ENCODE results near the gene TRABD2B.

Gene TRABD2B

GRCh38 chr1:47992720-47993415, 4.3 kb downstream of the TRABD2B start (continued):
- TF ChIP-seq, protein P1, sequence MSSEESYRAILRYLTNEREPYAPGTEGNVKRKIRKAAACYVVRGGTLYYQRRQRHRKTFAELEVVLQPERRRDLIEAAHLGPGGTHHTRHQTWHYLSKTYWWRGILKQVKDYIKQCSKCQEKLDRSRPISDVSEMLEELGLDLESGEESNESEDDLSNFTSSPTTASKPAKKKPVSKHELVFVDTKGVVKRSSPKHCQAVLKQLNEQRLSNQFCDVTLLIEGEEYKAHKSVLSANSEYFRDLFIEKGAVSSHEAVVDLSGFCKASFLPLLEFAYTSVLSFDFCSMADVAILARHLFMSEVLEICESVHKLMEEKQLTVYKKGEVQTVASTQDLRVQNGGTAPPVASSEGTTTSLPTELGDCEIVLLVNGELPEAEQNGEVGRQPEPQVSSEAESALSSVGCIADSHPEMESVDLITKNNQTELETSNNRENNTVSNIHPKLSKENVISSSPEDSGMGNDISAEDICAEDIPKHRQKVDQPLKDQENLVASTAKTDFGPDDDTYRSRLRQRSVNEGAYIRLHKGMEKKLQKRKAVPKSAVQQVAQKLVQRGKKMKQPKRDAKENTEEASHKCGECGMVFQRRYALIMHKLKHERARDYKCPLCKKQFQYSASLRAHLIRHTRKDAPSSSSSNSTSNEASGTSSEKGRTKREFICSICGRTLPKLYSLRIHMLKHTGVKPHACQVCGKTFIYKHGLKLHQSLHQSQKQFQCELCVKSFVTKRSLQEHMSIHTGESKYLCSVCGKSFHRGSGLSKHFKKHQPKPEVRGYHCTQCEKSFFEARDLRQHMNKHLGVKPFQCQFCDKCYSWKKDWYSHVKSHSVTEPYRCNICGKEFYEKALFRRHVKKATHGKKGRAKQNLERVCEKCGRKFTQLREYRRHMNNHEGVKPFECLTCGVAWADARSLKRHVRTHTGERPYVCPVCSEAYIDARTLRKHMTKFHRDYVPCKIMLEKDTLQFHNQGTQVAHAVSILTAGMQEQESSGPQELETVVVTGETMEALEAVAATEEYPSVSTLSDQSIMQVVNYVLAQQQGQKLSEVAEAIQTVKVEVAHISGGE (tag by site-specific recombination; conservative IDR thresholded peaks at IDR 0.05; ENCODE audit: low read depth): no peak
- TF ChIP-seq ZFP37 (tag by site-specific recombination; IDR thresholded peaks at IDR 0.05): no peak
- TF ChIP-seq BCL11A (tag by site-specific recombination; IDR thresholded peaks at IDR 0.05; ENCODE audit: low read depth): no peak
- TF ChIP-seq ZBTB7A (tag by site-specific recombination; IDR thresholded peaks at IDR 0.05; ENCODE audit: low read depth): no peak
- no peak for TF ChIP-seq PRDM1 (tag by site-specific recombination; IDR thresholded peaks at IDR 0.05)
- TF ChIP-seq, protein P2, sequence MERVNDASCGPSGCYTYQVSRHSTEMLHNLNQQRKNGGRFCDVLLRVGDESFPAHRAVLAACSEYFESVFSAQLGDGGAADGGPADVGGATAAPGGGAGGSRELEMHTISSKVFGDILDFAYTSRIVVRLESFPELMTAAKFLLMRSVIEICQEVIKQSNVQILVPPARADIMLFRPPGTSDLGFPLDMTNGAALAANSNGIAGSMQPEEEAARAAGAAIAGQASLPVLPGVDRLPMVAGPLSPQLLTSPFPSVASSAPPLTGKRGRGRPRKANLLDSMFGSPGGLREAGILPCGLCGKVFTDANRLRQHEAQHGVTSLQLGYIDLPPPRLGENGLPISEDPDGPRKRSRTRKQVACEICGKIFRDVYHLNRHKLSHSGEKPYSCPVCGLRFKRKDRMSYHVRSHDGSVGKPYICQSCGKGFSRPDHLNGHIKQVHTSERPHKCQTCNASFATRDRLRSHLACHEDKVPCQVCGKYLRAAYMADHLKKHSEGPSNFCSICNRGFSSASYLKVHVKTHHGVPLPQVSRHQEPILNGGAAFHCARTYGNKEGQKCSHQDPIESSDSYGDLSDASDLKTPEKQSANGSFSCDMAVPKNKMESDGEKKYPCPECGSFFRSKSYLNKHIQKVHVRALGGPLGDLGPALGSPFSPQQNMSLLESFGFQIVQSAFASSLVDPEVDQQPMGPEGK (tag by site-specific recombination; IDR thresholded peaks at IDR 0.05): peak; percentile 55
- no peak for TF ChIP-seq ZNF558 (tag by site-specific recombination; IDR thresholded peaks at IDR 0.05)
- 0 out of 2 replicates have a peak, but pooled peaks have one; percentile 17 for TF ChIP-seq ZNF518A (tag by site-specific recombination; conservative IDR thresholded peaks at IDR 0.05; ENCODE audit: low read depth)

- Histone ChIP-seq H3K9me3 (ENCODE audit: control insufficient read depth, insufficient read depth, low read depth, low read length) (no peaks in the 10 kb centered on the region), H3K4me1 (ENCODE audit: control insufficient read depth, insufficient read depth, low read length) (peaks cover 8% of the 10 kb centered on the region), H3K27ac (ENCODE audit: extremely low read depth, low read depth, low read length) (no peak overlapping the region), H3K36me3 (ENCODE audit: control insufficient read depth in 2 of 2, insufficient read depth in 1 of 2, low read length in 2 of 2) (peaks cover 0 to 11% of the 10 kb centered on the region in 2 experiments; a peak in 1 of 3 replicates), H3K4me3 (ENCODE audit: low read depth, low read length) (no peak overlapping the region)
- CTCF ChIA-PET: interaction anchor here (0.9 to 1.7 kb wide), 4 partner anchors 10 to 70 kb away, joined by 3 to 9 read pairs (median 4); no protein-coding TSS in a partner anchor
- POLR2A ChIA-PET: interaction anchor here (1.2 kb wide), 1 partner anchor 72 kb away, joined by 3 read pairs; no protein-coding TSS in a partner anchor
- TF ChIP-seq ZNF169 (tag by site-specific recombination; IDR thresholded peaks at IDR 0.05): no peak
- TF ChIP-seq RBAK (tag by site-specific recombination; IDR thresholded peaks at IDR 0.05): no peak
- TF ChIP-seq ZFP37 (tag by site-specific recombination; IDR thresholded peaks at IDR 0.05): no peak
- no peak for TF ChIP-seq ZBTB7A (tag by site-specific recombination; IDR thresholded peaks at IDR 0.05; ENCODE audit: low read depth)
- TF ChIP-seq ZNF677 (tag by site-specific recombination; IDR thresholded peaks at IDR 0.05): no peak
- no peak for TF ChIP-seq ZNF747 (tag by site-specific recombination; IDR thresholded peaks at IDR 0.05)
- no peak for TF ChIP-seq ZNF843 (tag by site-specific recombination; IDR thresholded peaks at IDR 0.05)
- no peak for TF ChIP-seq ZNF132 (tag by site-specific recombination; IDR thresholded peaks at IDR 0.05; ENCODE audit: borderline replicate concordance)
- TF ChIP-seq ZNF311 (tag by site-specific recombination; IDR thresholded peaks at IDR 0.05; ENCODE audit: borderline replicate concordance): no peak
- TF ChIP-seq, protein P3, sequence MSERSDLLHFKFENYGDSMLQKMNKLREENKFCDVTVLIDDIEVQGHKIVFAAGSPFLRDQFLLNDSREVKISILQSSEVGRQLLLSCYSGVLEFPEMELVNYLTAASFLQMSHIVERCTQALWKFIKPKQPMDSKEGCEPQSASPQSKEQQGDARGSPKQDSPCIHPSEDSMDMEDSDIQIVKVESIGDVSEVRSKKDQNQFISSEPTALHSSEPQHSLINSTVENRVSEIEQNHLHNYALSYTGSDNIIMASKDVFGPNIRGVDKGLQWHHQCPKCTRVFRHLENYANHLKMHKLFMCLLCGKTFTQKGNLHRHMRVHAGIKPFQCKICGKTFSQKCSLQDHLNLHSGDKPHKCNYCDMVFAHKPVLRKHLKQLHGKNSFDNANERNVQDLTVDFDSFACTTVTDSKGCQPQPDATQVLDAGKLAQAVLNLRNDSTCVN (tag by site-specific recombination; optimal IDR thresholded peaks at IDR 0.05): no peak
- TF ChIP-seq ZFP3 (tag by site-specific recombination; IDR thresholded peaks at IDR 0.05; ENCODE audit: low read depth): no peak
- TF ChIP-seq TSHZ1 (tag by site-specific recombination; IDR thresholded peaks at IDR 0.05; ENCODE audit: borderline replicate concordance): no peak
Measured at GRCh38 chr1:47991673-47992072, 5.5 kb downstream of the TRABD2B start.
